WTC11 (cell line): ENCODE data around the gene ANKRD66. TPM values are rescaled to one million over a fixed set of nuclear protein-coding genes. Genes with fewer than 3 reads are reported as not detected.

Experiments used
- ATAC-seq: fragments of 200-7000 bp; cut with Tn5 transposase; 2 replicates; pipeline ENCODE4 v1.10.0; 2021; ENCODE audit warnings: mild to moderate bottlenecking, moderate library complexity
- CTCF ChIA-PET: fragments of 300-600 bp; sonication (Branson Sonifier 250); formaldehyde crosslinking; loops from one replicate; lab custom pipeline; 2021; ENCODE audit warnings: antibody characterized with exemption; lab: Charles Lee
- POLR2A ChIA-PET: fragments of 350-600 bp; sonication (Branson Sonifier 250); formaldehyde crosslinking; loops from one replicate; lab custom pipeline; 2021; ENCODE audit warnings: antibody characterized with exemption; lab: Charles Lee
- DNase-seq: peaks from one replicate; pipeline ENCODE4 v3.0.0; 2021; ENCODE audit warnings: low spot score
- H3K27ac Mint-ChIP-seq: 2 replicates; pipeline ENCODE4 v1.8.0; 2021; ENCODE audit warnings: mixed read lengths
- H3K27me3 Mint-ChIP-seq: 2 replicates; pipeline ENCODE4 v1.8.0; 2021; ENCODE audit warnings: low read depth, mild to moderate bottlenecking, moderate library complexity, mixed read lengths
- H3K36me3 Mint-ChIP-seq: 2 replicates; pipeline ENCODE4 v1.8.0; 2021; ENCODE audit warnings: mixed read lengths
- H3K4me1 Mint-ChIP-seq: 2 replicates; pipeline ENCODE4 v1.8.0; 2022; ENCODE audit warnings: mixed read lengths
- H3K4me3 Mint-ChIP-seq: 2 replicates; pipeline ENCODE4 v1.8.0; 2021; ENCODE audit warnings: mild to moderate bottlenecking, moderate library complexity, mixed read lengths
- H3K9me3 Mint-ChIP-seq: 2 replicates; pipeline ENCODE4 v1.8.0; 2021; ENCODE audit warnings: mixed read lengths
- ATF3 ChIP-seq: sonication (generic); formaldehyde crosslinking; conservative IDR thresholded peaks from 2 replicates; pipeline ENCODE4 v1.8.1; 2022; ENCODE audit warnings: mild to moderate bottlenecking, missing genetic modification reagents
- CTCF ChIP-seq: fragments of 200-600 bp; IDR thresholded peaks from 2 replicates; pipeline ENCODE4 v1.8.0; 2022; ENCODE audit warnings: antibody characterized with exemption
- E2F1 ChIP-seq: sonication (generic); formaldehyde crosslinking; IDR thresholded peaks from 2 replicates; pipeline ENCODE4 v1.8.0; 2022; ENCODE audit warnings: mild to moderate bottlenecking, missing genetic modification reagents
- E2F4 ChIP-seq: sonication (generic); formaldehyde crosslinking; IDR thresholded peaks from 2 replicates; pipeline ENCODE4 v1.8.1; 2022; ENCODE audit warnings: low read depth, mild to moderate bottlenecking, moderate library complexity, missing genetic modification reagents, borderline replicate concordance
- E2F5 ChIP-seq: sonication (generic); formaldehyde crosslinking; IDR thresholded peaks from 2 replicates; pipeline ENCODE4 v1.8.1; 2022; ENCODE audit warnings: mild to moderate bottlenecking, moderate library complexity, missing genetic modification reagents
- ELF4 ChIP-seq: sonication (generic); formaldehyde crosslinking; IDR thresholded peaks from 2 replicates; pipeline ENCODE4 v1.8.1; 2022; ENCODE audit warnings: low read depth, mild to moderate bottlenecking, moderate library complexity, missing genetic modification reagents
- ESRRA ChIP-seq: sonication (generic); formaldehyde crosslinking; IDR thresholded peaks from 2 replicates; pipeline ENCODE4 v1.8.1; 2022; ENCODE audit warnings: mild to moderate bottlenecking, missing genetic modification reagents, borderline replicate concordance
- ETV6 ChIP-seq: sonication (generic); formaldehyde crosslinking; IDR thresholded peaks from 2 replicates; pipeline ENCODE4 v1.8.1; 2022; ENCODE audit warnings: mild to moderate bottlenecking, missing genetic modification reagents
- FOXJ3 ChIP-seq: sonication (generic); formaldehyde crosslinking; IDR thresholded peaks from 2 replicates; pipeline ENCODE4 v1.9.0; 2021; ENCODE audit warnings: missing genetic modification reagents, mild to moderate bottlenecking, borderline replicate concordance
- IRF1 ChIP-seq: sonication (generic); formaldehyde crosslinking; IDR thresholded peaks from 2 replicates; pipeline ENCODE4 v1.8.0; 2023; ENCODE audit warnings: missing genetic modification reagents
- JAZF1 ChIP-seq: fragments of 250-450 bp; sonication (Bioruptor Pico); IDR thresholded peaks from 2 replicates; pipeline ENCODE4 v1.9.0; 2021; ENCODE audit warnings: moderate library complexity, mild to moderate bottlenecking, inconsistent platforms
- KAT7 ChIP-seq: sonication (generic); formaldehyde crosslinking; IDR thresholded peaks from 2 replicates; pipeline ENCODE4 v1.8.1; 2023; ENCODE audit warnings: missing genetic modification reagents, mild to moderate bottlenecking, borderline replicate concordance
- PREB ChIP-seq: sonication (generic); formaldehyde crosslinking; IDR thresholded peaks from 2 replicates; pipeline ENCODE4 v1.8.1; 2022; ENCODE audit warnings: mild to moderate bottlenecking, missing genetic modification reagents, moderate library complexity, borderline replicate concordance
- RELA ChIP-seq: sonication (generic); formaldehyde crosslinking; IDR thresholded peaks from 2 replicates; pipeline ENCODE4 v1.8.1; 2022; ENCODE audit warnings: missing genetic modification reagents, mild to moderate bottlenecking, borderline replicate concordance
- ZNF396 ChIP-seq: fragments of 250-450 bp; sonication (Bioruptor Pico); IDR thresholded peaks from 2 replicates; pipeline ENCODE4 v1.8.0; 2021; ENCODE audit warnings: mild to moderate bottlenecking, moderate library complexity, borderline replicate concordance
- ZNF416 ChIP-seq: fragments of 250-450 bp; sonication (Bioruptor Pico); IDR thresholded peaks from 2 replicates; pipeline ENCODE4 v1.9.0; 2021; ENCODE audit warnings: mild to moderate bottlenecking, inconsistent platforms
- ZNF425 ChIP-seq: fragments of 250-450 bp; sonication (Bioruptor Pico); conservative IDR thresholded peaks from 2 replicates; pipeline ENCODE4 v1.9.0; 2021; ENCODE audit warnings: mild to moderate bottlenecking
- ZNF532 ChIP-seq: fragments of 250-450 bp; sonication (Bioruptor Pico); IDR thresholded peaks from 2 replicates; pipeline ENCODE4 v1.9.0; 2021; ENCODE audit warnings: mild to moderate bottlenecking, borderline replicate concordance
- ZSCAN18 ChIP-seq: fragments of 250-450 bp; sonication (Bioruptor Pico); IDR thresholded peaks from 2 replicates; pipeline ENCODE4 v2.1.2; 2022; ENCODE audit warnings: mild to moderate bottlenecking, moderate library complexity
- total RNA-seq: library from RNA; stranded (reverse); gene quantifications from 3 replicates; pipeline ENCODE4 v1.2.3, GENCODE V29; 2021

ANKRD66 gene
- total RNA-seq, 1 experiment from 2014 or later, result not detected

- Mint-ChIP-seq H3K27me3 (no peaks in the 10 kb centered on the region), H3K27ac (no peak overlapping the region), H3K9me3 (peaks cover 19% of the 10 kb centered on the region), H3K4me3 (no peak overlapping the region), H3K4me1 (no peaks in the 10 kb centered on the region), H3K36me3 (no peaks in the 10 kb centered on the region; the same call in 1 of the 2 replicates)
- ChIA-PET CTCF (no interaction called here), POLR2A (no interaction called here)
- DNase-seq (no peak), ATAC-seq (no peak)
- TF ChIP-seq JAZF1 (CRISPR knock-in tag) (no peak), ESRRA (no peak), CTCF (no peak), PREB (CRISPR knock-in tag) (no peak), E2F1 (CRISPR knock-in tag) (no peak), ZNF532 (CRISPR knock-in tag) (no peak), KAT7 (CRISPR knock-in tag) (no peak), ETV6 (CRISPR knock-in tag) (no peak), E2F4 (CRISPR knock-in tag) (no peak), E2F5 (CRISPR knock-in tag) (no peak), IRF1 (CRISPR knock-in tag) (no peak), FOXJ3 (CRISPR knock-in tag) (no peak), ATF3 (no peak), ELF4 (CRISPR knock-in tag) (no peak), RELA (CRISPR knock-in tag) (no peak), ZNF425 (CRISPR knock-in tag) (no peak), ZSCAN18 (CRISPR knock-in tag) (no peak), ZNF416 (CRISPR knock-in tag) (no peak), ZNF396 (CRISPR knock-in tag) (no peak)
These were observed 18.2 kb downstream of the ANKRD66 start for GRCh38 chr6:46764961-46765360.
